ENCODE data around the gene INF2.
"Not testable (repeated sequence)": the region's sequence is repeated elsewhere in the genome, so short reads cannot be mapped to it uniquely, and the experiment has no call there.

The INF2 gene

DNA sequence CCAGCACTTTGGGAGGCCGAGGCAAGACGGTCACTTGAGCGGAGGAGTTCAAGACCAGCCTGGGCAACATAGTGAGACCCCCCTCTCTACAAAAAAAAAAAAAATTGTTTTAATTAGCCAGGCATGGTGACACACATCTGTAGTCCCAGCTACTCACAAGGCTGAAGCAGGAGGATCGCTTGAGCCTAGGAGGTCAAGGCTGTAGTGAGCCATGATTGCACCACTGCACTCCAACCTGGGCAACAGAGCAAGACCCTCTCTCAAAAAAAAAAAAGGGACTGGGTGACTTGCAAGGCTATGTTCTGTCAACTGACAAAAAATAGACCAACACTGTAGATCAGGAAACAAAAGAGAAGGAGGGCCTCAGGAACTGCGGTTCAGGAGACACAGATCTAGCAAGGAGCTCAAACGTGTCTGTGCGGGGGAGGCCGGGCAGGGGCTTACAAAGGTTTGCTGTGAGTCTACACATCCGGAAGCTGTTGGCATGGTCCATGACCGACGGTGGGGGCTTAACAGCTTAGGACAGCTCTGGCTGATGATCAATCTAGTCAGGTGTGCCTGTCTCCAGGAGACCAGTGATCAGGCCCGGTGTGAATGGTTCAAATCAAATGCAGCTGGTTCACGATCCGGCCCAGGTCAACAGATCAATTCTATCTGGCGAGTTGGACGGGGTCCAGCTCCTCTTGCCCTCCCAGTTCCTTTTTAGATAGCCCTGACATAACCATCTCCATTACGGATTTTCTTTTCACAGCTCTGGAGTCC, 31.7 kb upstream of the INF2 start:
- DNase-seq = peak; percentile 7

GRCh38 chr14:104658325-104658712, 31.1 kb upstream of the INF2 start:
- DNase-seq = no peak

DNA sequence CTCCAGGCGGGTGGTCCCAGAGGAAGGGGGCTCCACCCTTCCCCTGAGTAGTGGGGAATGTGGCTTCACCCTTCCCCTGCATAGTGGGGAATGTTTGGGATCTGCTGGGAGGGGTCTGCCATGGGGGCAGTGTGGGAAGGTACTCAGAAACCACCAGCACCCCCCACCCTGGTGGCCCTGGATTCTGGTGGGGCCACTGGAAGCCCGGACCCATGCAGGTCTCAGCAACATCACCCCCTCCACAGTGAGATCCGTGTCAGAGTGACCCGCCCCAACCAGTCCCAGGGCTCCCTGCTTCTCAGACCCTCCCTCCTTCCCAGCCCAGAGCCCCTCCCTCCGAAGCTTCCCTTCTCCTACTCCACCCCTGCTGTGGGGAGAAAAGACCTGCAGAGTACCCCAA, 30.3 kb upstream of the INF2 start:
- no peak for DNase-seq

DNA sequence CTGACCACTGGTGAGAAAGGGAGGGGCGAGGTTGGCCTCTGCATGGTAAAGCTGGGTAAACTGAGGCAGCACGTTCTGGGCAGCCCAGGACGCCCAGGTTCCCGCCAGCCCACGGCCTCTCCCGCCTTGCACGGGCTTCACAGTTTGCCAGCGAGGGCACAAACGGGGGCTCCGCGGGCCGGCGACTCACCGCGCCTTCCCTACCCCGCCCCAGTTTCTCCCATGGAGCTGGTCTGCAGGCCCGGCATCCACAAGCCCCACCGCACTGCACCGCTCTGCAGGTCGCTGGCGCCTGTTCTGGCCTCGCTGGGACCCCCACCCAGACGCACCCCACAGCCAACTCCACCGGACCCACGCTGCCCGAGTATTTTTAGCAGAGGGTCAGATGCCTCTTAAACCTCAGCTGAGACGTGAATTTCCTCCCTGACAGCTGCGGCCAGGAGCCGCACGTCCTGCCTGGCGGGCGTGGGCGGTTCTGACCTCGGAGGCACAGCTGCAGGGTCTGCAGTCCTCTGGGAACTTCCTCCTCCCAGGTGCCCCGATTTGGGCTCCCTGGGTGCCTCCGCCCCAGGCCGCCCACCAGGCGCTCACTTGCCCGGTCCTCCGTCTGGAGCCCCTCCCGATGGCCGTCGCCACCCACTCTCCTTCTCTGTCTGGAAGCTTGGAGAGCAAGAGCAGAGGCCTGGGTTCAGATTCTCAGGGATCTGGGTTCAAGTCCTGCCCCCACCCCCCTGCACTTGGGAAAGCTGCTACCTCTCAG, 29.5 kb upstream of the INF2 start:
- no peak for DNase-seq

DNA sequence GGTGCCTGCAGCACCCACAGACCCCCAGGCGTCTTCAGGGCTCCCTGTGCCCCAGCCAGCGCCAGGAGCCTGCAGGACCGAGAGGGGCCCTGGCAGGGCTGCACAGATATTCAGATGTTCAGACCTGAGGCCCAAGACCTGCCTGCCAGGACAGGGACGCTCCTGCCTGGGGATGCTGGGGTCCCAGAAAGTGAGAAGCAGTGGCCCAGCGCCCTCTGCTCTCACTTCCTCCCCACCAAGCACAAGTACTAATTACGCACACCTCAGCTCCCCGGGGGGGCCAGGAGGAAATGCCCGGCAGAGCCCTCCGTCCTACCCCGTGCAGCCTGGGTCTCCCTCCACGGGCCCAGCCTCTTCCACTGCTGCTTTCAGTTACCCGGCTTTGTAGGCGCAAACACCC, 28.8 kb upstream of the INF2 start:
- no peak for DNase-seq

DNA sequence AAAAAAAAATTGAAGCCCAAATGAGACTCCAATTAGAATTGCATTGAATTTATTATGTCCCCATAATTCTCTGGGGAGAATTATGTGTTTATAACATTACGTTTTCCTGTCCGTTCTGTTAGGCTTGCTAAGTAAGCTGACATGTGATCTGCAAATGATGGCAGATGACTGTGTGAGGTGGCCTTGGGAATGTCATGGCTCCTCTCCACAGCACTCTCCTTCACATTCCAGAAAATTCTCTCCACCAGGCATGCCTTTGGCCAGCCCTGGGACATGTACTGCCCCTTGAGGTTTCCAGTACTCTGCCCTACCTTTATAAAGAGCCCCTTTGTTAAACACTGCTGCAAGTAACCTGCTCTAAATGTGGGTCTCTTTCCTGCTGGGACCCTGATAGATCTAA, 28.3 kb upstream of the INF2 start:
- DNase-seq = no peak

GRCh38 chr14:104661528-104662157, 27.8 kb upstream of the INF2 start:
- not testable (repeated sequence) for DNase-seq

DNA sequence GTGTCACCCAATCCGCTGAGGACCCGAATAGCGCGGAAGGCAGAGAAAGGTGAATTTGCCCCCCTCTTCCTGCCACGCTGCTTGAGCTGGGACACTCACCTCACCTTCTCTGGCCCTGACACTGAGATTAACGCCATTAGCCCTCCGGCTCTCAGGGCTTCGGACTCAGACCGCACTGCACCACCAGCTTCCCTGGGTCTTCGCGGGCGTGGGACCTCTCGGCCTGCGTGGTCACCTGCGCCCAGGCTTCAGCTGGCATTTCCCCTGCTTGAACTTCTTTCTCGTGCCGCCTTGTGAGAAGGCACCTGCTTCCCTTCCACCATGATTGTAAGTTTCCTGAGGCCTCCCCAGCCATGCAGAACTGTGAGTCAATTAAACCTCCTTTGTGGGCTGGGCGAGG, 26.9 kb upstream of the INF2 start:
- not testable (repeated sequence) for DNase-seq

GRCh38 chr14:104664107-104664506, 25.3 kb upstream of the INF2 start:
- DNase-seq = no peak

- no peak for DNase-seq
Measured at GRCh38 chr14:104664588-104664987, 24.8 kb upstream of the INF2 start.

- no peak for DNase-seq
Measured at GRCh38 chr14:104665114-104665656, 24.2 kb upstream of the INF2 start.

DNA sequence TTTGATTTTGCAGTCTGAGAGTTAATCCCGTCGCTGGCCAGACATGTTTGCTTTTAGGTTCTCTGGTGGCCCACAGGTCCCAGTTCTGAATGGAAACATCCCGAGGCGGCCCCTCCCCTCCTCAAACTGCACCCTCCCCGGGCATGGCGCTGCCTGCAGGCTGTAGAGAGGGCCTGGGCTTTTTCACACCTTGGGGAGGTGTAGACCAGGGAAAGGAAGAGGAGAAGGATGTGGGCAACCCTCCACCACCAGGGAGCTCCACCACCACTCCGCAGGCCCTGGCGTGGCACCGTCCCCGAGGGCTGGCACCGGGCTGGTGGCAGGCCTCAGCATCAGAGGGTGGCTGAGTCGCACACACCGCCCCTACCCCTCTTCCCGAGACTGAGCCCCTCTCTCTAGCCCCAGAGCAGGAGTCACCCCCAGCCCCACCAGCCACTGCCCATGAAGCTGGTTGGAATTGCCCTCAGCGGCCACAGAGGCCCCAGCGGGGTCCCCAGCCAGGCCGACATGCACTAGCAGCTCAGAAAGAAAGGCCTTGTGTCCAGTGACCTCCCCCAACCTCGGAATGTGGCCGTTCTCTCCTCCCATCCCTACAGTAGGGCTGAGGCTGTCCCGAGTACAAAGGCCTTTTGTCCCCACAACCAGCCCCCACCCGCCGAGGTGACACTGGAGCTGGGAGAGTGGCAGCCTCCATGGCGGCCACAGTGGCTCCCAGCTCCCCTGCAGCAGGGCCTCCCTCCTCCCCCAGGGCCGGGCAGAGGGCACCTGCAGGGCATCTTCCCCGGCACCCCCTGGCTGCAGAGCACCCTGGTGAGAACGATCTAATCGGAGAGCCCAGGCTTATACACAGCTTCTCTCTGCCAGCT, 23.5 kb upstream of the INF2 start:
- DNase-seq = no peak

GRCh38 chr14:104666523-104666895, 22.9 kb upstream of the INF2 start:
- DNase-seq = not testable (repeated sequence)

DNA sequence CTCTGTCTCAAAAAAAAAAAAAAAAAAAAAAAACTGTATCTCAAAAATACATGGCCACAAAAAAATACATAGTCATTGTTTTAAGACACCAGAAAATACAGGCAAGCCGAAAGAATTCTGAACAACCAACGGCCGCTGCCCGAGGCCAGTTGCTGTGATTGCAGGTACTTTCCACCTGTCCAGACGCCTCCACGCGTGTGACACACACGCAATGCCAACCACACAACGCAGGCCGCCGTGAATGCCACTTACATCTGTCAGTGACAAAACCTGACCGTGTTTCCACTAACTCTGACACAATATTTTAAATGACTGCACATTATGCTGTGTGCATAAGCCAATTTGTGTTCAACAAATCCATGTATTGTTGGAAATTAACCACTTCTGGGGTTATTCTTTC, 22.4 kb upstream of the INF2 start:
- DNase-seq = no peak

GRCh38 chr14:104669697-104670096, 19.7 kb upstream of the INF2 start:
- DNase-seq = no peak

GRCh38 chr14:104671330-104671977, 18.0 kb upstream of the INF2 start:
- DNase-seq = not testable (repeated sequence)

DNA sequence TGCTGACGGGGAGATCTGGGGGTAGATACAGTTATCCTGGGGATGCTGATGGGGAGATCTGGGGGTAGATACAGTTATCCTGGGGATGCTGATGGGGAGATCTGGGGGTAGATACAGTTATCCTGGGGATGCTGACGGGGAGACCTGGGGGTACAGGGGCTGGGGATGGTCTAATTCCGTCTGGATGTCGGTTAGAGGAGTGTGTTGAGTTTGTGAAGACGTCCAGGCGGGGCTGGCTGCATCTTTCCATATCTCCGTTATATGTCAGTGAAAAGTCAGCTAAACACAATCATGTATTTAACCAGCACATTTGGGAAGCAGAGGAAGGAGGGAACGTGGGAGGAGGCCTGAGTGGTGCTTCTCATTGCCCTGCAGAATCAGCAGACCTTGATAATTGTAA, 17.3 kb upstream of the INF2 start:
- DNase-seq = not testable (repeated sequence)

DNA sequence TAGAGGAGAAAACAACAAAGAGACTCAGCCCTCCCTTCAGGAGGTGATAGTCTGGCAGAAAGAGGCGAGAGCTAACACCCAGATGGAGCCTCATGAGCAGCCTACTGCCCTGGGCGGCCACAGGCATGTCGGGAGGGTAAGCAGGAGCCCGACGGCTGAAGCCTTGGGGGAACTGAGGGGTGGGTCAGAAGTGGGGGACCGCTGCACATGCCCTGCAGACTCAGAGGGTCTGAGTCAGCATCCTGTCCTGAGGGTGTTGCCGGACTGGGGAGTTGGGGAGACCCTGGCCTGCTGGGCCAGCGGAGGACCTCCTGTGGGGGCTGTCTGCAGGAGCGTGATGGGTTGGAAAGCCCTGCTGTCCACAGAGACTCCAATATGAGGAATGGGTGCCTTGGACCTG, 15.9 kb upstream of the INF2 start:
- DNase-seq = no peak

- no peak for DNase-seq
Measured at GRCh38 chr14:104675447-104675846, 14.0 kb upstream of the INF2 start.

DNA sequence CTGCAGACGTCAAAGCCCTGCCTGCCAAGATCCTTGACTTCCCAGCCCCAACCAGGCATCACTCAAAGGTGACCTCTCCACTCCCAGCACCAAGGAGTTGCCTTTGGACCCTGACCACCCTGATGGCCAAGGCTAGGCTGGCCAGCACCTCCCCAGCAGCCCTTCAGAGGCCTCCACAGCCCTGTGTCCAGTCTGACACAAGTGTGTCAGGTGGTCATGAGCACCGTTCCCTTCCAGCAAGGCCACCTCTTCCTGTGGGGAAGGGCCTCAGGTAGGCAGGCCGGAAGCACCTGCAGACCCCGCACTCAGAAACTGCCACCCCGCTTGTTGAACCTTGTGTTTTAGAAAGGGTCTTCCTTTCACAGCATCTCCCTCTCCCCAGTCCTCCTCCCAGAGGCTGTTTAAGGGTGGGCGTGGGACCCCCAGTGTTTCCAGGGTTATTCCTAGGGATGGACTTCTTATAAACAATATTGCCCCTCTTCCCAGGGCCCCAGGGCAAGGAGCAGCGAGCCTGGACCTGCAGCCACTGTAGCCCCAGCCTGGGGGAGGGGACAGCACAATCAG, 13.2 kb upstream of the INF2 start:
- no peak for DNase-seq

DNA sequence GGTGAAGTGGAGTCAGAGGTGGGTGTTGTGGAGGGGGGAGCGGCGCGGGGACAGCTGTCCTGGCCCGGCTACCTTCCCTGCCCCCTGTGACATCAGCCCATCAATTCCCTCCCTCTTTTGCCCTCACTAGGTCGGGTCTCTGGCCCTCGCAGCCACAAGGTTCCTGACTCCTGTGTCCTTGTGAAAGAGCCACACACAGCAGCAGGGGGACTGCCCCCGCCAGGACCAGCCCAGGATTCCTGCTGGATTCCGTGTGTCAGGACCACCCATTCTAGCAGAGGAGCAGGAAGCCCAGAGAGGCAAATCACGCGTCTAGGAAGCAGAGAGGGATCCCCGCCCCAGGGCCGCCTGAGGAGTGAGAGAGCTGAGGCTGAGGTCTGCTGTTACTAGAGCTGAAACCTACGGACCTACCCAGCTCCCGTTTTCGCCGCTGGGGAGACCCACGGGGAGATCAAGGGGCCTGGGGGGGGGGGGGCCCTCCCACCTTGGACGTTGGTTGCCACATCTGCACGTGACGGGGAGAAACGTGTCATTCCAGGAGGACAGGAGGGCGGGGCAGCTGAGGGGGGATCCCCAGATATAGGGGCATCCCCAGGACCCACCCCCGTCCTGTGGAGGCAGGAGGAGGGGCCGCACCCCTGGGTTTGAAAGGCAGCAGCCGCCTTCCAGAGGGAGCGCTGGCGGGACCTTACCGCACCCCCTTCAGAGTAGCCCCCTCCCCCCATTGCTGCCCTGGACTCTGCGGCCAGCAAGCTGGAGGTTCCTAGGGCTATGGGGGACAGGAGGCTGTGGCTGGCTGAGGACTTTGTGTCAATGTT, 12.5 kb upstream of the INF2 start:
- no peak for DNase-seq
